NB4 (cell line): ENCODE data around the gene NDUFAF2.

Source experiments
- CTCF ChIP-seq: IDR thresholded peaks from one replicate; pipeline ENCODE4 v1.5.1; 2012; ENCODE audit warnings: low read depth, low read length
- MAX ChIP-seq: IDR thresholded peaks from 2 replicates; pipeline ENCODE4 v1.6.1; 2011; ENCODE audit warnings: low read depth, low read length
- MYC ChIP-seq: IDR thresholded peaks from 2 replicates; pipeline ENCODE4 v1.6.1; 2011; ENCODE audit warnings: low read depth, low read length

GRCh38 chr5:61026004-61026403, 81.0 kb downstream of the NDUFAF2 start:
- TF ChIP-seq CTCF (no peak), MAX (no peak), MYC (no peak)
